Measurements from ENCODE around the gene ESYT2. TPM values are rescaled to one million over a fixed set of nuclear protein-coding genes. Genes with fewer than 3 reads are reported as not detected.

Gene ESYT2
- total RNA-seq, 1 donor from 2014 or later, result 60.9 TPM

- no peaks in the 10 kb centered on the region for H3K27me3 ChIP-seq (ENCODE audit: insufficient read depth, low read length)
- H3K4me1 ChIP-seq (ENCODE audit: insufficient read depth, low read length), result peaks cover 3% of the 10 kb centered on the region
- peak overlapping the region; percentile 89 for H3K4me3 Mint-ChIP-seq (ENCODE audit: unreplicated experiment)
- H3K4me2 ChIP-seq (ENCODE audit: low read length), result peak overlapping the region; percentile 78
- H3K27ac ChIP-seq (ENCODE audit: low read depth, low read length), result peak overlapping the region; percentile 56
- H3K9ac ChIP-seq (ENCODE audit: low read length), result peak overlapping the region; percentile 82
- H3K27ac Mint-ChIP-seq (ENCODE audit: unreplicated experiment), result no peak overlapping the region
- H3K9me3 ChIP-seq (ENCODE audit: insufficient read depth, low read depth, low read length), result no peaks in the 10 kb centered on the region
- peaks cover 20% of the 10 kb centered on the region for H3K4me1 Mint-ChIP-seq (ENCODE audit: low read depth, unreplicated experiment)
- H3K27me3 Mint-ChIP-seq (ENCODE audit: low read depth, unreplicated experiment), result no peaks in the 10 kb centered on the region
- no peak for TF ChIP-seq CTCF (IDR thresholded peaks at IDR 0.05; ENCODE audit: insufficient read depth, low read depth, low read length)
- DNase-seq (ENCODE audit: low read depth), result no peak
- H2AFZ ChIP-seq (ENCODE audit: low read depth, low read length), result peak overlapping the region; percentile 85
- peaks cover 9% of the 10 kb centered on the region for H3K79me2 ChIP-seq (ENCODE audit: insufficient read depth, low read length)
- no peaks in the 10 kb centered on the region for H3K36me3 ChIP-seq (ENCODE audit: insufficient read depth, low read length)
- H3K4me3 ChIP-seq (ENCODE audit: insufficient read depth, low read depth, low read length), result peak overlapping the region; percentile 78
- H3K36me3 Mint-ChIP-seq (ENCODE audit: low read depth, unreplicated experiment), result peaks cover 4% of the 10 kb centered on the region
- FAIRE-seq, result no peak
- H3K9me3 Mint-ChIP-seq (ENCODE audit: unreplicated experiment), result no peaks in the 10 kb centered on the region
- no peaks in the 10 kb centered on the region for H4K20me1 ChIP-seq (ENCODE audit: insufficient read depth, low read length)
Observed at GRCh38 chr7:158856883-158857668, 27.8 kb upstream of the ESYT2 start.

- Mint-ChIP-seq H3K27me3 (ENCODE audit: low read depth, unreplicated experiment) (no peaks in the 10 kb centered on the region), H3K4me1 (ENCODE audit: low read depth, unreplicated experiment) (peaks cover 11% of the 10 kb centered on the region), H3K27ac (ENCODE audit: unreplicated experiment) (no peak overlapping the region), H3K36me3 (ENCODE audit: low read depth, unreplicated experiment) (no peaks in the 10 kb centered on the region), H3K9me3 (ENCODE audit: unreplicated experiment) (no peaks in the 10 kb centered on the region), H3K4me3 (ENCODE audit: unreplicated experiment) (peak overlapping the region; percentile 68)
- no peaks in the 10 kb centered on the region for H3K27me3 ChIP-seq (ENCODE audit: insufficient read depth, low read length)
- H3K79me2 ChIP-seq (ENCODE audit: insufficient read depth, low read length), result peaks cover 9% of the 10 kb centered on the region
- no peak overlapping the region for H3K4me3 ChIP-seq (ENCODE audit: insufficient read depth, low read depth, low read length)
- no peak overlapping the region for H3K27ac ChIP-seq (ENCODE audit: low read depth, low read length)
- H3K9ac ChIP-seq (ENCODE audit: low read length), result no peak overlapping the region
- H3K4me1 ChIP-seq (ENCODE audit: insufficient read depth, low read length), result peaks cover 3% of the 10 kb centered on the region
- FAIRE-seq (no peak), DNase-seq (ENCODE audit: low read depth) (no peak)
- H3K9me3 ChIP-seq (ENCODE audit: insufficient read depth, low read depth, low read length), result no peaks in the 10 kb centered on the region
- no peak for TF ChIP-seq EZH2 (IDR thresholded peaks at IDR 0.05; ENCODE audit: insufficient read depth, low read length)
- no peak for TF ChIP-seq CTCF (IDR thresholded peaks at IDR 0.05; ENCODE audit: insufficient read depth, low read depth, low read length)
- H3K36me3 ChIP-seq (ENCODE audit: insufficient read depth, low read length), result no peaks in the 10 kb centered on the region
- H3K4me2 ChIP-seq (ENCODE audit: low read length), result no peak overlapping the region
- no peak overlapping the region for H2AFZ ChIP-seq (ENCODE audit: low read depth, low read length)
- H4K20me1 ChIP-seq (ENCODE audit: insufficient read depth, low read length), result no peaks in the 10 kb centered on the region
Observed at GRCh38 chr7:158854681-158855081, 25.4 kb upstream of the ESYT2 start.

GRCh38 chr7:158850545-158851102 lies 21.3 kb upstream of the ESYT2 start:
- Histone ChIP-seq H3K36me3 (ENCODE audit: insufficient read depth, low read length) (no peaks in the 10 kb centered on the region), H3K4me1 (ENCODE audit: insufficient read depth, low read length) (no peaks in the 10 kb centered on the region), H4K20me1 (ENCODE audit: insufficient read depth, low read length) (no peaks in the 10 kb centered on the region), H3K79me2 (ENCODE audit: insufficient read depth, low read length) (no peaks in the 10 kb centered on the region), H3K27ac (ENCODE audit: low read depth, low read length) (no peak overlapping the region), H3K9ac (ENCODE audit: low read length) (no peak overlapping the region), H3K4me3 (ENCODE audit: insufficient read depth, low read depth, low read length) (no peak overlapping the region), H3K9me3 (ENCODE audit: insufficient read depth, low read depth, low read length) (no peaks in the 10 kb centered on the region), H2AFZ (ENCODE audit: low read depth, low read length) (no peak overlapping the region), H3K4me2 (ENCODE audit: low read length) (no peak overlapping the region), H3K27me3 (ENCODE audit: insufficient read depth, low read length) (no peaks in the 10 kb centered on the region)
- no peak overlapping the region for H3K4me3 Mint-ChIP-seq (ENCODE audit: unreplicated experiment)
- no peaks in the 10 kb centered on the region for H3K36me3 Mint-ChIP-seq (ENCODE audit: low read depth, unreplicated experiment)
- no peak for DNase-seq (ENCODE audit: low read depth)
- H3K4me1 Mint-ChIP-seq (ENCODE audit: low read depth, unreplicated experiment), result no peaks in the 10 kb centered on the region
- TF ChIP-seq CTCF (IDR thresholded peaks at IDR 0.05; ENCODE audit: insufficient read depth, low read depth, low read length), result no peak
- no peak for TF ChIP-seq EZH2 (IDR thresholded peaks at IDR 0.05; ENCODE audit: insufficient read depth, low read length)
- peaks cover 3% of the 10 kb centered on the region for H3K9me3 Mint-ChIP-seq (ENCODE audit: unreplicated experiment)
- no peak overlapping the region for H3K27ac Mint-ChIP-seq (ENCODE audit: unreplicated experiment)
- no peak for FAIRE-seq
- H3K27me3 Mint-ChIP-seq (ENCODE audit: low read depth, unreplicated experiment), result no peaks in the 10 kb centered on the region

Measured in astrocyte (in vitro differentiated cells and primary cell).